HG03064 (cell line): ENCODE results near the gene PSMD5.

Experiments used
- ATAC-seq: cut with Tn5 transposase; IDR thresholded peaks from one replicate; pipeline ENCODE4 v1.9.1; 2021; ENCODE audit warnings: low read depth; ENCODE audit not compliant: unreplicated experiment

Gene PSMD5

DNA sequence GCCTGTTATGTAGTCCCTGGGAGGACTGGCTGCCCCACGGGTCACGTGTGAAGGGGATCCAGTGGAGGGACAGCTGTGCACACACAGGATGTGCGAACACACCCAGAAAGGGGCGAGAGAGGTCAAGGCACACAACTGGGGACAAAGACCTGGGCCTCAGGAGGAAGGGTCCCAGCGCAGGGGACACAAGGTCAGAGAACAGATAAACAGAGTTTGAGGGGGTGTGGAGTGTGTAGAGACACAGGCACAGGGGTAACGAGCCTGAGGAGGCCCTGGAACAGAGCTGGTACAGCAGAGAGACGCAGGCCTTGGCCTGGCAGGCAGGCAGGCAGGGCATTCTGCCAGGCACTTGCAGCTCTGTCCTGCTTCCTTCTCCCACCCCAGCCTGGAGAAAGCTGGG, 14.8 kb upstream of the PSMD5 start:
- no peak for ATAC-seq

GRCh38 chr9:120856700-120857099, 14.0 kb upstream of the PSMD5 start:
- ATAC-seq: no peak

DNA sequence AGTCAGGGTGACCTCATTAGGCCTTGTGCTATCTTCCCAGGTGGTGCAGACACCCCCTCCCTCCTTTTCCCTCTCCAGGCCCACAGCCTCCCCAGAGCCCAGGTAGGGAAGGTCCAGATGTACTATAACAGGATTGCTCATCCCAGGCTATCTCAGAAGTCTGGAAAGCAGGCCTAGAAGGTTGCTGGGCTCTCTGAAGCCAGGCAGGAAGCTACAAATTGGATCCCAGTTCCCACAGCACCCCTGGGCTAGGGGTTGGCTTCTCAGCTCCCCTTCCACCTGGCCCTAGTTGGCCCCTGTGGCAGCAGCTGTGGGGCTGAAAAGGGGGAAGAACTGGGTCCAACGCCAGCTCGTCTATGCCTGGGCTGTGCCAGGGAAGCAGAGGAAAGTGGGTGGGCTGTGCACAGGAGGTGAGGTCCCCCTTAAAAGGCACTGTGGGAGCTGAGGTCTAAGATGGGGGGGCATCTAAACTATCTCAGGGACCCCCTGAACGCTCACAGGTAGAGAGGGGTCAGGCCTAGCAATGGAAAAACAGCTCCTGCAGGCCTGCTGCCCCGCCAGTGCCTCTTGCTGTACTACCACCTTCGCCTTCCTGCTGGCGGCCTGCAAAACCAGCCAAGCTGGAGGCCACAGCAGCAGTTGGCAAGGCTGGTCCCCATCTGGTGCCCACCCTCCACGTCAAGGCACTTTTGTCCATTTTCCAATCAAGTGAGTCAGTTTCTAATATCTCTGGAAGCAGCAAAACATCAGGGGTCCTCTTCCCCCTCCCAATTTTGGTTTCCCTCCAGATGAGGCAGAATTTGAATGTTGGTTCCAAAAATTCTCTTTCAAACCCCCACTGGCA, 13.3 kb upstream of the PSMD5 start:
- ATAC-seq: no peak

DNA sequence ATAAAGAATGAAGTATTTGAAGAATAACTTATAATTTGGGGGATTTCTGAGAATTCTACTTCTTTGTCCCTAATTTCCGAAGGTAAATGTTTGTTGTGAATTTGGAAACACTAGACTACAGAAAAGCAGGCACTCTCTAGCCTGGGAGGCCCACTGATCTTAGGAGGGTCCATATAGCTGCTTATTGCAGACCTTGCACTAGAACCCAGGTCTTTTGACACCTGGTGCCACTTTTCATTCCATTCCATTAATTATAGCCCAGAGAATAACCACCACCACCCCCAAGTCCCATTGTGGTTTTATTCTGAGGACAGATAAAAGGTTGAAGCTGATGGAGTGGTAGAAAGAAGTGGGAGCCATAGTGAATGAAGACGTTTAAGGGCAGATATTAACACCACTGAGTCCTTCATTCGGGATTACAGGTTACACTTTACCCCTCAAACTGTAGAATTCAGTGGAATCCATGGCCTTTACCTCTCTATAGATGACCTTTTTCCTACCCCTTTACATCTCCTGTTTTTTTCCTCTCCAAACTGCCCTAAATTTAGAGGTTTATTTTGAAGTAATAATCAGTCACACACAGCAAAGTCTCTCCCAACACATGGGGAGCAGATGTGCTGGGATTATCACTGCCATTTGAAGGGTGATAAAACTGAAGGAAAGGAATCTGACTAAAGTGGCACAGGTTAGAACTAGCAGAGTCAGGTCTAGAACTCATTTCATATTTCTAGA, 12.0 kb upstream of the PSMD5 start:
- no peak for ATAC-seq

DNA sequence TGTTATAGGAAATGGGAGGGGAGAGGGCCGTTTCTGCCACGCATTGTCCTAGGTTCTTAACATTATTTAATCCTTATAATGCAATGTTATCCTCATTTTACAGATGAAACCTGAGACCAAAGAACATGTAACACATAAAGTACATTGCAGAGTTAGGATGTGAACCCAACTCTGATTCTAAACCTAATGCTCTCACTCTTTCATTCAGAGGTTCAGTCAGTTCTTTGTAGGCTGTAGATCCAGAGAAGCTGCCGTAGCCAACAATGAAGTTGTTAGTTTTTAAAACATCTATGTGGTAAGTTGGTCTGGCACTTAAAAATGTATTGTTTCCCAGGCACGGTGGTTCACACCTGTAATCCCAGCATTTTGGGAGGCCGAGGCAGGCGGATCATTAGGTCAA, 10.5 kb upstream of the PSMD5 start:
- ATAC-seq: no peak

- ATAC-seq: no peak
Measured at GRCh38 chr9:120852240-120853010, 9.7 kb upstream of the PSMD5 start.

GRCh38 chr9:120851449-120851848, 8.7 kb upstream of the PSMD5 start:
- no peak for ATAC-seq

DNA sequence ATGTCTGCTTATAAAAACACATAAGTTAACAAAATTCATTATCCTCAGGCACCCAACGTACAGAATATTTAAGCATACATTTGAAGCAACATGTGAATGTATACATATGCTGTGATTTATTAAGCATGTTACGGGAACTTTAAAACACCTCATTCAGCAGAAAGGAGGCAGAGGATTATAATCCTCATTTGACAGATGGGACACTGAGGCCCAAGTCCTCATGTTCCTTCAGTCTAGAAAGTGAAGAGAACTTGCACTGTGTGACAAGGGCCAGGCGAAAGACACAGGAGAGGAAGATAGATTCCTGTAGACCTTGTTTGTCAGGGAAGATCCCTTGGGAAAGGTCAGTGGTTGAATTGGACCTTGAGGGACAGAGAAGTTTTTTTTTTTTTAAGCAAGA, 7.6 kb upstream of the PSMD5 start:
- no peak for ATAC-seq

- no peak for ATAC-seq
Measured at GRCh38 chr9:120846906-120847305, 4.2 kb upstream of the PSMD5 start.

DNA sequence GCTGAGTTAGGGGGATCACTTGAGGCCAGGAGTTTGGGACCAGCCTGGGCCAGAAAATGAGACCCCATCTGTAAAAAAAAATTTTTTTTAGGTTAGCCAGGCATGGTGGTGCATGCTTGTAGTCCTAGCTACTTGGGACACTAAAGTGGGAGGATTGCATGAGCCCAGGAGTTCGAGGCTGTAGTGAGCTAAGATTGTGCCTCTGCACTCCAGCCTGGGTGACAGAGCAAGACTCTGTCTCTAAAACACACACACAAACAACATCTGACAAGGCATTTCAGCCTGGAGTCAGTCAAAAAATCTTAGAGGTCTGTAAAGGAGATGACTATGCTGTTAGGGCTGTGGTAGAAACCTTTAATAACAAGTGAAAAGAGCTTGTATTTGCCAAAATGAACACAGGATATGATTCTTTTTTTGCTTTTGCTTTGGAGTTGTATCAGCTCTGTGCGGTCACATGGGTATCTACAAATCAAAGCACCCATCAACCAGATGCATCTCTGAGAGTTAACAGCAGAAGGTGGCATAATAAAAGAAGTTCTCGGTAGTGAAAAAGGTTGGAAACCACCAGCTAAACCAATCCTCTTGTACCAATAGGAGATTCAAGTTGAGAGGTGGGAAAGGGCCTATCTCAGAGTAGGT, 3.6 kb upstream of the PSMD5 start:
- ATAC-seq: no peak

GRCh38 chr9:120845255-120845654, 2.5 kb upstream of the PSMD5 start:
- ATAC-seq: no peak

- no peak for ATAC-seq
Measured at GRCh38 chr9:120841930-120842684, 615 bp downstream of the PSMD5 start.

GRCh38 chr9:120839146-120839545, 3.6 kb downstream of the PSMD5 start:
- ATAC-seq: no peak

- ATAC-seq: no peak
Measured at GRCh38 chr9:120837921-120838320, 4.8 kb downstream of the PSMD5 start.

DNA sequence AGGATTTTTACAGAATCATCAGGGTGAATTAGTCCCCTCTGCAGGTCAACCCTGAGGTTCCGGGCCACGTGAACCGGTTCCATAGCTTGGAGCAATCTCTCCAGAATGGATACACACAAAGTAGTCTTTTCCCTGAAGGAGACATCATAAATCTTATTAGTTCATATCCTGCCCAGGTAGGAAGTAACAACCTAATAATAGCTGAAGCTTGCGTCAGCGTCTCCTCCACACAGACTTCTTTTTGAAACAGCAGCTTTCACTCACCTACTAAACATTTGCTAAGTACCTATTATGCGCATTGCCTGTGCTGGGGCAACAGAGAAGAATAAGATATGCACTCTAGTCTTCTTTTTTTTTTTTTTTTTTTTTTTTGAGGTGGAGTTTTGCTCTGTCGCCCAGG, 9.4 kb downstream of the PSMD5 start:
- ATAC-seq: no peak

- ATAC-seq: no peak
Measured at GRCh38 chr9:120832807-120833206, 9.9 kb downstream of the PSMD5 start.

GRCh38 chr9:120830865-120831264, 11.9 kb downstream of the PSMD5 start:
- ATAC-seq: no peak

- no peak for ATAC-seq
Measured at GRCh38 chr9:120830151-120830550, 12.6 kb downstream of the PSMD5 start.

DNA sequence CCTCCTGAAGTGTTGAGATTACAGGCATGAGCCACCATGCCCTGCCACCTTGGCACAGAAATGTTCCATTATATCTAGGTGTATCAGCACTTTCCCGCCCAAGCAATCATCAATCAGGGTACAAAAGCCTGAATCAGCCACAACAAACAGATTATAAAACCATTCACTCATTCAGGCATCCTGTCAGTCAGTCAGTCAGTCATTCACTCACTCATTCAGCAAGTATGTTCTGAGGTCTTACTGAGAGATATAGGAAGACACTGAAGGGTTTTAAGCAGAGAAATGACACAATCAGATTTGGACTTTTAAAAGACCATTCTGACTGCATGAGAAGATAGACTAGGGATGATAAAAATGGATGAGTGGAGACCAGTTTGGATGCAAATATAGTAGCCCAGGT, 13.1 kb downstream of the PSMD5 start:
- no peak for ATAC-seq

GRCh38 chr9:120820095-120820494, 22.6 kb downstream of the PSMD5 start:
- ATAC-seq: no peak
